NCI-H82 (cell line): Measurements from ENCODE around the gene RNF224.

Experiments used
- DNase-seq: peaks from one replicate; lab custom pipeline; 2025; lab: John Stamatoyannopoulos, UW

Gene RNF224

DNA sequence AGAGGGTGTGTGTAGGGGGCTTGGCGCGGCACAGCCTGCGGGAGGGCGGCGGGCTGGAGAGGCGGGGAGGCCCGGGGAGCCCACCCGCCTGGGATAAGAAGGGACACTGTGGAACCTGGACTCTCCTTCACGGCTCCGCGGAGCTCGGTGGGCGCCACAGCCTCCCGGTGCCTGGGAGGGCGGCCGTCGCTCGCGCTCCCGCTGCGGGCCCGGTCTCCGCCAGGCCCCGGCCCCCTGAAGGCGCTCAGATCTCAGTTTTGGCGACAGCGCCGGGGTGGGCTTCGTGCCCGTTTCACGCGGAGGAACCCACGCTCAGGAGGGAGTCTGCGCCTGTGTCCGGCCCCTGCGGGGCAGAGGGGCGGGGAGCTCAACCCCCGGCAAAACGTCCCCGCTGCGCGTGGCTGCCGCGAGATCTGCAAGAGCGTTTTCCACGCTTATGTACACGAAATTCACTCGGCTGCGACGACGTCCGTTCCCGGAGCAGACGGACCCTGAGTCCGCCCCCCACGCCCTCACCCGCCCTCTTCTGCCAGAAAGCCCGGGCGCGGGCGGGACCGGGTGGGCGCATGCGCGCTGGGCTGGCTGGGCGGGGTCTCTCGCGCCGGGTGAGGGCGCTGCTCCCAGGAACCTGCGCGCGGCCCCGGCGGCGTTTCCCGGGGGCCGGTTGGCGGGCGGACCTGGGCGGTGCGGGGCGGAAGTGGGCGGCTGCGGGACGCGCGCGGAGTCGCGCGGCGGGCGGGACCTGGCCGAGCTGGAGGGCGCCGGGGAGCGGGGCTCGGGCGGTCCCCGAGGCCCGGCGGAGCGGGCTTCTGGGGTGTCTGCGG is 27.5 kb downstream of the RNF224 start, which contains the start of gene NELFB:
TSS of gene NELFB (plus strand) at position 704 of the 824 bp plus-strand sequence.
- DNase-seq, result peak; percentile 91

DNA sequence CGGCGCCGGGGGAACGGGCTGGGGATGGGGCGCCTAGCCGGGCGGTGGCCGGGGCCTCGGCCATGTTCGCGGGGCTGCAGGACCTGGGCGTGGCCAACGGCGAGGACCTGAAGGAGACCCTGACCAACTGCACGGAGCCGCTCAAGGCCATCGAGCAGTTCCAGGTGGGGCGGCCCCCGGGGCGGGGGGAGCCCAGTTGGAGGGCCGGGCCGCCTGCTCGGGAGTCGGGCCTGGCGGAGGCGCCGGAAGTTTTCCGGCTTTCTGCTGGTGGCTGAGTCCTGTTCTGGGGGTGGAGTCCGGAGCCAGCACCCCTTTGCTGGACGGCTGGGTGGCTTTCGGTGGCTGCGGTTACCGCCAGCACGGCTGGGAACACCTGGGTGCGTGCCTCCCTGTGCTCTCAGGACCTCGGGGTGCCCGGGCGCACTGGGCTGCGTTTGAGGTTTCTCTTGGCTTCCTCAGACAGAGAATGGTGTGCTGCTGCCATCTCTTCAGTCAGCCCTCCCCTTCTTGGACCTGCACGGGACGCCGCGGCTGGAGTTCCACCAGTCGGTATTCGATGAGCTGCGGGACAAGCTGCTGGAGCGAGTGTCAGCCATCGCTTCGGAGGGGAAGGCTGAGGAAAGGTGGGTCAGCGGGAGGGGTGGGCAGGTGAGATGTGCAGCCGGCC is 28.3 kb downstream of the RNF224 start:
- peak; percentile 68 for DNase-seq

DNA sequence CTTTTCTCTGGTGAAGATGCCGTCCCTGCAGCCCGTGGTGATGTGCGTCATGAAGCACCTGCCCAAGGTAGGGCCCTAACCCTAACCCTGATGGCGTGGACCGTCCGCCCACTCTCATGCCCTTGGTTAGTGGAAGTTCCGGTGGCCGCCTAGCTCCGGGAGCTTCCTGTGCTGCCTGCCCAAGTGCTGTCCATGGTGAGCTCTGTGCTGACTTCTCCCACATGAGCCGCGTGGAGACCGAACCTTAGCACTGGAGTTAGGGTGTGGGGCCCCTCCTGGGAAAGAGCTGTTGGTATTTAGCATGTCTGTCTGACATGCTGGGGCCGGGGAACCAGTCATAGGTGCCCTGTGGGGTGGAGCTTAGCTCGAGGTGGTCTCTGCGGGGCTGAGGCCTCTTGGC is 29.1 kb downstream of the RNF224 start:
- no peak for DNase-seq

DNA sequence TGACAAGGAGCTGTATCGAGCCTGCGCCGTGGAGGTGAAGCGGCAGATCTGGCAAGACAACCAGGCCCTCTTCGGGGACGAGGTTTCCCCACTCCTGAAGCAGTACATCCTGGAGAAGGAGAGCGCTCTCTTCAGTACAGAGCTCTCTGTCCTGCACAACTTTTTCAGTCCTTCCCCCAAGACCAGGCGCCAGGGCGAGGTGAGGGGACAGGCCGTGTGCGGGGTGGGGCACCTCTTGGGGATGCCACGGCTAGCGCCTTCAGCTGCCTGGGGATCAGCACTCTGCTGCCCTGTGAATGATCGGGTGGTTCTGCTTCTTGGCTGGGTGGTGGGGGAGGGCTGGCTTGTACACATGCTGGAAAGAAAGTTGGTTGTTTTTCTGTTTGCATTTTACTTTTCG is 29.6 kb downstream of the RNF224 start:
- no peak for DNase-seq

DNA sequence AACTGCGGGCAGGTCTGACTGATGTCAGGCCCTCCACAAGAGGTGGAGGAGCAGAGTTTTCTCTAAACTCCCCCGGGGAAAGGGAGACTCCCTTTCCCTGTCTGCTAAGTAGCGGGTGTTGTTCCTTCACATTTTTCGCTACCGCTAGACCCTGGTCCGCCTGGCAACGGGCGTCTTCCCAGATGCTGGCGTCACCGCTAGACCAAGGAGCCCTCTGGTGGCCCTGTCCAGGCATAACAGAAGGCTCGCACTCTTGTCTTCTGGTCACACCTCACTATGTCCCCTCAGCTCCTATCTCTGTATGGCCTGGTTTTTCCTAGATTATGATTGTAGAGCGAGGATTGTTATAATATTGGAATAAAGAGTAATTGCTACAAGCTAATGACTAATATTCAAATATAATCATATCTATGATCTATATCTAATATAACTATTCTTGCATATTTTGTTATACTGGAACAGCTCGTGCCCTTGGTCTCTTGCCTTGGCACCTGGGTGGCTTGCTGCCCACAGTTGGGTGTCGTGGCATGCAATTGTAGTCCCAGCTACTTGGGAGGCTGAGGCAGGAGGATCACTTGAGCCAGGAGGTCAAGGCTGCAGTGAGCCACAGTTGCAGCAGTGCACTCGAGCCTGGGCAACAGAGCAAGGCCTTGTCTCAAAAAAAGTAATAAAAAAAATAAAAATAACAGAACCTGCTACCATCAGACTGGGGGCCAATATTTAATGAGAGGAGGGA is 35.0 kb downstream of the RNF224 start:
- DNase-seq, result peak; percentile 67

DNA sequence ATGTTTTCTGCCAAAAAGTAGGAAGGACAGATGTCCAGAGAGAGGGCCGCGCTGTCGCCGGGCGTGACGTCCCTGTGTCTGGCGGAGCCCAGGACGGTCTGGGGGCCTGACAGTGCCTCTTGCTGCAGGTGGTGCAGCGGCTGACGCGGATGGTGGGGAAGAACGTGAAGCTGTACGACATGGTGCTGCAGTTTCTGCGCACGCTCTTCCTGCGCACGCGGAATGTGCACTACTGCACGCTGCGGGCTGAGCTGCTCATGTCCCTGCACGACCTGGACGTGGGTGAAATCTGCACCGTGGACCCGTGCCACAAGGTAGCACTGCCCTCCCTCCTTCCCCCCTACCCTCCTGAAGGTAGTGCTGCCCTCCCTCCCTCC is 35.6 kb downstream of the RNF224 start:
- no peak for DNase-seq

DNA sequence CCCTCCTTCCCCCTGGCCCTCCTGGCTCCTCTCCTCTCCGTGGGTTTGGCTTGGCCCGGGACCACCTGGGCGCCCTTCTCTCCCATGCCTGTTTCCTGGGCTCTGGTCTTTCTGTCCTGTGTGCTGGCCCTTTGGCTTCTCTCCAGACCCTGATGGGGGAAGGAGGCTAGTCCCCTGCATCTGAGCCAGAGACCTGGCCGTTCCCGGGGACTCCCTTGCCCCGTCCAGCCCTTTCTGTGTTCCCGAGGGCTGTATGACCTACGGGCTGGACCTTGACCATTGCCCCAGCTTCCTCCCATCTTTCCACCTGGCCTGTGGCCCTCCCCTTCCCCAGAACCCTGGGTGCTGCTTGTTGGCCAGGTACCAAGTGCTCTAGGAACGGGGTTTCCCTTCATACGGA is 36.2 kb downstream of the RNF224 start:
- no peak for DNase-seq

DNA sequence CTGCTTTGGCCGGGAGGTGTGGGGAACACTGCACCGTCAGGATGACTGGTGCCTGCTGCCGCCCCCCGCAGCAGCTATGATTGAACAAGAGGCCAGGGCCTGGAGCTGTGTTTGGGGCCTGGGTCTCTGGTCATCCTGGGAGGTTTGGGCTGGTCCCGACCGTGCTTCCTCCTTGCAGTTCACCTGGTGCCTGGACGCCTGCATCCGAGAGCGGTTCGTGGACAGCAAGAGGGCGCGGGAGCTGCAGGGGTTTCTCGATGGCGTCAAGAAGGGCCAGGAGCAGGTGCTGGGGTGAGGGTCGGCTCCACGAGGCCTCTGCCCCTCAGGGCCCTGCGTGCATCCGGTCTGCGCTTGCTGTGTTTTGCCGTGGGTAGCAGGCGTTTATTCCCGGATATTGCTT is 36.8 kb downstream of the RNF224 start:
- DNase-seq, result no peak

DNA sequence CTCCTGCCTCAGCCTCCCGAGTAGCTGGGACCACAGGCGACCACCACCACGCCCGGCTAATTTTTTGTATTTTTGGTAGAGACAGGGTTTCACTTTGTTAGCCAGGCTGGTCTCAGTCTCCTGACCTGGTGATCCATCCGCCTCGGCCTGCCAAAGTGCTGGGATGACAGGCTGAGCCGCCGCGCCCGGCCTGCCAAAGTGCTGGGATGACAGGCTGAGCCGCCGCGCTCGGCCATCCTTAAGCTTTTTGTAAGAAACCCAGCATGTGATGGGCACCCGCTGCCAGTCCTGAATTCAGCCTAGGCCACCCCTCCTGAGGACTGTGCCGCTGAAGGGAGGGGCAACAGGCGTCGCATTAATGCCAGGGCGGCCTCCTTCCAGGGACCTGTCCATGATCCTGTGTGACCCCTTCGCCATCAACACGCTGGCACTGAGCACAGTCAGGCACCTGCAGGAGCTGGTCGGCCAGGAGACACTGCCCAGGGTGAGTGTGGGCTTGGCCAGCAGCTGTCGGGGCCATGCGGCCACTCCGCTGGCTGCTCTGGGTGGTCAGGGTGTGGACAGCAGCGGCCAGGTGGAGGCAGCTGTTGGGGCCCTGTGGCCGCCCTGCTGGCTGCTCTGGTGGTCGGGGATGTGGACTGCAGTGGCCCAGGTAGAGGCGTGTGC is 38.3 kb downstream of the RNF224 start:
- DNase-seq, result no peak

DNA sequence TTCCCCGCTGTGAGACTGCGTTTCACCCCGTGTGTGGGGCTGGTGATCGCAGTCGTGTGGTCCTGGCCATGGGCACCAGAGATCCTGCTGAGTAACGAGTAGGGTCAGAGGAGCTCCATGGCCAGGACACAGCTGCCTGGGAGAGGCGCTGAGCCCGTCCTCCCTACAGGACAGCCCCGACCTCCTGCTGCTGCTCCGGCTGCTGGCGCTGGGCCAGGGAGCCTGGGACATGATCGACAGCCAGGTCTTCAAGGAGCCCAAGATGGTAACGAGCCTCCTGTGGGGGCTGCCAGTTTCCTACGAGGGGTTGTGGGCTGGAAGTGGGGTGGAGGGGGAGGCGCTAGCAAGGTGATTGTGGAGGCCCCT is 38.8 kb downstream of the RNF224 start:
- no peak for DNase-seq

DNA sequence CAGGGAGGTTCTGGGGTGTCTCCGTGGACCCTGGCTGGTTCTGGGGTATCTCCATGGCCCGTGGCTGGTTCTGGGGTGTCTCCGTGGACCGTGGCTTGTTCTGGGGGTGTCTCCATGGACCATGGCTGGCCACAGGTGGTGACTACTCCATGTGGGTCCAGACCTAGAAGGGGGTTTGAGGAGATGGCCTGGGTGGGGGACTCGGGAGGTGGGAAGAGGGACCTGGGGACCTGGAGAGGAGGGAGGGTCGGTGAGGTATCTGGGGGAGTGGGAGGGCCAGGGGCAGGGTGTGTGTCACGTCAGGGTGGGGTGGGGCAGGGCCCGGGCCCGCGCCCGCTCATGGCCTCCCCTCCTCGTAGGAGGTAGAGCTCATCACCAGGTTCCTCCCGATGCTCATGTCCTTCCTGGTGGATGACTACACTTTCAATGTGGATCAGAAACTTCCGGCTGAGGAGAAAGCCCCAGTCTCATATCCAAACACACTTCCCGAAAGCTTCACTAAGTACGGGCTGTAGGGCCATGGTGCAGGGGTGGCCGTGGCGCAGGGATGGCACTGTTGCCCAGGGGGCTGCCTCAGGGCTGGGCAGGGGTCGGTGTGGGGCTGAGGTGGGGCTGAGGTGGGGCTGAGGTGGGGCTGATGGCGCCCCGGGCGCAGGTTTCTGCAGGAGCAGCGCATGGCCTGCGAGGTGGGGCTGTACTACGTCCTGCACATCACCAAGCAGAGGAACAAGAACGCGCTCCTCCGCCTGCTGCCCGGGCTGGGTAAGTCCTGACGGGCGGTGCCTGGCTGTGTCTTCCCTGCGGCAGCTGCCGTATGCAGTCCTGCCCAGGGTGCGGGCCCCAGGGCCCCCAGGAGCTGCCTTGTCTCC is 39.5 kb downstream of the RNF224 start:
- no peak for DNase-seq

DNA sequence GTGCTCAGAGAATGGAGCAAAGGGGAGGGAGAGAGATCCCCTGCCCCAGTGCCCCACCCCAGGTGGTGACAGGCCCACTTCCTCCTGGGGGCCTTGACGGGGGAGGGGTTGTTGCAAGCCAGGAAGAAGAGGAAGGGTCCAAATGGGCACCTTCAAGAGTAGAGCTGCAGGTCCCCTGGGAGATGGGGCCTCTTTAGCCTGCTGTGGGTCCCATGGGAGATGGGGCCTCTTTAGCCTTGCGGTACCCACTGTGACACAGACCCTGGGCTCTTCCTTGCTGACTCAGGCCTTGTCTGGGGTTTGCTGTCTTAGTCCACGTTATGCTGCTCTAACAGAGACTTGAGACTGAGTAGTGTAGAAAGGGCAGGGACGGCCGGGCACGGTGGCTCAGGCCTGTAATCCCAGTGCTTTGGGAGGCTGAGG is 40.6 kb downstream of the RNF224 start:
- DNase-seq, result no peak

DNA sequence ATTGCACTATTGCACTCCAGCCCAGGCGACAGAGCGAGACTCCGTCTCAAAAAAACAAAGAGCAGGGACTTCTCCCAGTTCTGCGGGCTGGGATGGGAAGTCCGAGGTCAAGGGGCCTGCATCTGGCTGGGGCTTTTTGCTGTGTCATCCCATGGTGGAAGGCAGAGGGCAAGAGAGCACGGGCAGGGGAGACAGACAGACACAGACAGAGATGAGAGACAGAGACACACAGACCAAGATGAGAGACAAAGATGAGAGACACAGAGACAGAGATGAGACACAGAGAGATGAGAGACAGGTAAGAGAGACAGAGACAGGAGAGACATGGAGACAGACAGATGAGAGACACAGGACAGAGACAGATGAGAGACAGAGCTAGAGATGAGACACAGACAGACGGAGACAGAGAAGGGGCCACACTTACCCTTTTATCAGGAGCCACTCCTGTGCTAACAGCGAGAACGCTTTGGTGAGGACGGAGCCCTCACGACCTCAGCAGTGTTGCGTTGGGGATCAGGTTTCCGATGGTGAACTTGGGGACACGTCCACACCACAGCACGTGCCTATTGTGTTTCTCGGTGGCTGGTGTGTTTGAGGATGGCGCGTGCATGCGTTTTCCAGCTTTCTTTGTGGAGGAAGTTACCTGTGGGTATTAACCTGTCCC is 41.4 kb downstream of the RNF224 start:
- DNase-seq, result no peak

DNA sequence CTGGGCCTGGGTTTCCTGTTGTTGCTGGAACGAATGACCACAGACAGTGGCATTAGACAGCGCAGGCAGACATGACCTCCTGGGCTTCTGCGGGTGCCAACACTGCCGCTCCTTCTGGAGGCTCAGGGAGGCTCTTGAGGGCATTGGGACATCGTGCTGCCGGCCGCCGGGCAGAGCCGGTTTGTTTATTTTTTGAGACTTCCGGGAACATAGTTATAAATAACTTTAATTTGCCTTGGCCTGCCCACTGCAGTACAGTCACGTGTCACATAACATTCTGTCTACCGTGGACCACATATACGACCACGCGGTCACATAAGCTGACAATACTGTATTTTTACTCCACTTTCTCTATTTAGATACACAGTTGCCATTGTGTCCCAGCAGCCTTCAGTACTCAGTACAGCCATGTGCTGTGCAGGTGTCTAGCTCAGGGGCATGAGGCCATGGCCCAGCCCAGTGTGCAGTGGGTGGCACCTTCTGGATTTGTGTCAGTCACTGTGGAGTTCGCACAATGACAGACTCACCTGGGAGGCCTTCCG is 42.0 kb downstream of the RNF224 start:
- DNase-seq, result no peak

DNA sequence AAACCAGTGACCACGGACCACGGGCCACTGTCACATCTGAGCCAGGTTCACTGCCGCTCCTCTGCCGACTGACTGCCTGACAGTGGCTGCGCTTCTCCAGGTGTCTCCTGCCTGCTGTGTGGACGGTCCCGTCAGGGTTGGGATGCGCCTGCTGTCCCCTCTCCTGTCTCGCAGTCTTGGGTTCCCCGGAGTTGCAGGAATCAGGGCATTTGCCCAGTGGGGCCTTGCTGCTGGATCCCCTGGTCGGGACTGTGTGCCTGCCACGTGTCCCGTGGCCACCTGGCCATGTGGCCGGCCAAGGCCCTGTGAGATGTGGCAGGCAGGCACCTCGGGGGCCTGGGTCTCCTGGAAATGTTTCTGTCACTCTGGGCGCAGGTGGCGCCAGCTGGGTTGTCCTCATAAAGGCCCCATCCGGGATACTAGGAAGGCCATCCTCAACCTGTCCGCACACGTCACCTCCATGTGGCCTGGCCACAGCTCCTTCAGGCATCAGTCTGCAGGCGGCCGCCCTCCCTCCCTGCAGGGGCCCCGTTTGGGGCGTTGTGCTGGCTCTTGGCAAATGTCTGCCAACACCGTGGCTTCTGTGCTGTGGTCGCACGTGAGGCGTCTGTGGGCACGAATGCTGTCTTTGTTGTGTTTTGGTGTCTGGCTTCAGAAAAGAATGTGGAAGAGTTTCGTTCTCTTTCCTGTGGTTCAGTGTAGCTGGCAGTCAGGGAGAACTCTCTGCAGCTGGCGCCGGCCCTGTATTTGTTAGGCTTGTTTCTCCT is 43.8 kb downstream of the RNF224 start:
- no peak for DNase-seq

DNA sequence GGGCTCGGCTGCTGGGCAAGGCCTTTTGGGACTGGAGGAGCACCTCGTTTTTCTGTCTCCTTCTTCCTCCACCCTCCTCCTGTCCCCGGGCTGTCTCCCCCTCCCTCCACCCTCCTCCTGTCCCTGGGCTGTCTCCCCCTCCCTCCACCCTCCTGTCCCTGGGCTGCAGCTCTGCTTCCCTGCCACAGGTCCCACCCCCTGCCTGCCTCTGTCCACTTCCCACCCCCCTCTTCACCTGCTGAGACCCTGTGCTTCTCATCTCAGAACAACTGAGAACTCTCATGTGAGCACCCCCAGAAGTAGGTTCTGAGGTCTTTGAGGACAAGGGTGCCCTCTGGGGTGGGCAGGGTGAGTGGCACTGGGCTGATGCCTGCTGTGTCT is 44.4 kb downstream of the RNF224 start:
- no peak for DNase-seq

DNA sequence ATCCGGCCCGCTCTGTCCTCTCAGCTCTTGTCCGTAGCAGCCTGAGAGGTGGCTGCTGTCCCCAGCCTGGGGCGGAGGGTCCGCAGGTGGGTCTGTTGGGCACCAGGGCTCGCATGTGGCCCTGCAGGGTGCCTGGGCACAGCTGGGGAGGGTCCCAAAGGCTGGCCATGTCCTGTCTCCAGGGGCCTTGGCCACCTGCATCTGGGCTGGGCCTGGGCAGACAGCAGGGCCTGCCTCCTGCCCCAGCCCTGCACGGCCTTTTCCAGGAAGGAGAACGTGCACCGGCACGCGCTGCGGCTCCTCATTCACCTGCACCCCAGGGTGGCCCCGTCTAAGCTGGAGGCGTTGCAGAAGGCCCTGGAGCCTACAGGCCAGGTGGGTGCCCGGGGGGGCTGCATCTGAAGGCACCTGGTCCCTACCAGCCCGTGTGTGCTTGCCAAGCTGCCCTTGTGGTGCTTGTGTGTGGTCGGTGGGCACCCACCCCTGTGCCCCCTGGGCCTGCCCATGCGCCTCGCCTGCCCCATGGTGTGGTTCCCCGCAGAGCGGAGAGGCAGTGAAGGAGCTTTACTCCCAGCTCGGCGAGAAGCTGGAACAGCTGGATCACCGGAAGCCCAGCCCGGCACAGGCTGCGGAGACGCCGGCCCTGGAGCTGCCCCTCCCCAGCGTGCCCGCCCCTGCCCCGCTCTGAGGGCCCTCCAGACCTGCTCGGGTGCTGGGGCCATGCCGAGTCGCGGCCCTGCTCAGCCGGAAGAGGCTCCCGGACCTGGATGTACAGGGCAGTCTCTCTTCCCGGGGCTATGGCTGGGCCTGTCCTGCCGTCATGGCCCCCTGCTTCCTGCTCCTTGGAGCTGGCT is 45.2 kb downstream of the RNF224 start:
- DNase-seq, result no peak

DNA sequence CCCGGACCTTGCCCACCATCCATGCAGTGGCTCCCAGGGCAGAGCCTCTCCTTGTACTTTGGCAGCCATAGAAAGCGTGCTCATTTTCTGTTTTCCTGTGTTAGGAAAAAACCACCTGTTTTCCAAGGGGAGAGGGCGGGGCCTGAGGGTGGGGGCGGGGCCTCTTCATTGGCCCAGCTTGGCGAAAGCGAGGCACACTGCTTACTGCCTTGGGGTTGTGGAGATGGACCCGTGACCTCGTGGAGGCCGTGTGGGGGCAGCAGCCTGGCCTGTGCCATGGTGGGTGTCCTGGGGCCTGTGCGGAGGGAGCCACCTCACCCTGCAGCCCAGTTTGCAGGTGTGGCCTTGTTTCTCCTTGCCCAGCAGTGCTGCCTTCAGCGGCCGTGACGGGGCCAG is 45.8 kb downstream of the RNF224 start:
- no peak for DNase-seq
